GM12878 (cell line): ENCODE results near the gene CLEC16A. TPM values are rescaled to one million over a fixed set of nuclear protein-coding genes. Genes with fewer than 3 reads are reported as not detected.
A peak's percentile ranks its signal among the peaks of the same experiment; 100 is the strongest.

ENCODE experiments used
- ATAC-seq: fragments of 200-7000 bp; cut with Tn5 transposase; 3 replicates; pipeline ENCODE4 v1.9.1; 2020; ENCODE audit warnings: mild to moderate bottlenecking, moderate library complexity
- BruUV-seq: library from RNA; stranded (reverse); fragments of 400-500 nt; replicated peaks from 2 replicates; lab custom pipeline; 2021; lab: Mats Ljungman, UMichigan
- CTCF ChIA-PET: fragments of 300-600 bp; sonication (Branson Sonifier 250); formaldehyde crosslinking; extraction: SDS; loops from one replicate; lab custom pipeline; 2021; ENCODE audit warnings: inconsistent platforms; lab: Yijun Ruan, JAX
- POLR2A ChIA-PET: fragments of 350-600 bp; formaldehyde crosslinking; extraction: SDS; loops from one replicate; lab custom pipeline; 2021; ENCODE audit warnings: inconsistent platforms; lab: Charles Lee
- RAD21 ChIA-PET: fragments of 300-600 bp; sonication (Branson Sonifier 250); formaldehyde crosslinking; loops from one replicate; lab custom pipeline; 2023; ENCODE audit warnings: antibody characterized with exemption; ENCODE audit not compliant: unreplicated experiment; lab: Charles Lee
- SMC1A ChIA-PET: fragments of 300-600 bp; sonication (Branson Sonifier 250); formaldehyde crosslinking; loops from one replicate; lab custom pipeline; 2023; ENCODE audit not compliant: unreplicated experiment, uncharacterized antibody; lab: Charles Lee
- DNase-seq: peaks from one replicate; pipeline ENCODE4 v3.0.0-alpha.2; 2011; ENCODE audit warnings: low read depth, low spot score
- FAIRE-seq: peaks from 3 replicates; lab custom pipeline; 2011; peaks lifted over from hg19 to GRCh38; lab: Jason Lieb, UNC
- H2AFZ ChIP-seq: 2 replicates; pipeline ENCODE4 v1.6.0; 2011; ENCODE audit warnings: low read depth, low read length, control low read depth; ENCODE audit not compliant: control insufficient read depth
- H3K27ac ChIP-seq: 2 replicates; pipeline ENCODE4 v1.5.1; 2011; ENCODE audit warnings: control low read depth; ENCODE audit not compliant: control insufficient read depth, insufficient read depth
- H3K27me3 ChIP-seq, 2 experiments: replicated peaks in 1 of 2; 2 replicates each; pipeline versions ENCODE4 v1.6.0 to v1.6.1; 2011; ENCODE audit warnings: low read length in 1 of 2; ENCODE audit not compliant: control insufficient read depth in 2 of 2, insufficient read depth in 2 of 2
- H3K36me3 ChIP-seq, 2 experiments: 2 replicates each; pipeline ENCODE4 v1.5.1; 2011; ENCODE audit warnings: low read length in 1 of 2; ENCODE audit not compliant: control insufficient read depth in 2 of 2, insufficient read depth in 2 of 2
- H3K4me1 ChIP-seq: 2 replicates; pipeline ENCODE4 v1.6.1; 2011; ENCODE audit warnings: mild to moderate bottlenecking, low read length, moderate library complexity, mixed read lengths; ENCODE audit not compliant: control insufficient read depth, insufficient read depth
- H3K4me2 ChIP-seq: 2 replicates; pipeline ENCODE4 v1.6.0; 2011; ENCODE audit warnings: control low read depth; ENCODE audit not compliant: control insufficient read depth, insufficient read depth
- H3K4me3 ChIP-seq: fragments of 200-600 bp; sonication (generic); 2 replicates; pipeline ENCODE4 v1.5.1; 2016
- H3K79me2 ChIP-seq: 2 replicates; pipeline ENCODE4 v1.6.0; 2011; ENCODE audit warnings: low read length; ENCODE audit not compliant: control insufficient read depth, insufficient read depth
- H3K9ac ChIP-seq: 2 replicates; pipeline ENCODE4 v1.8.0; 2011; ENCODE audit warnings: low read length, control low read depth, mixed read lengths; ENCODE audit not compliant: control insufficient read depth, insufficient read depth
- H3K9me3 ChIP-seq: replicated peaks from 3 replicates; pipeline ENCODE4 v1.5.1; 2011; ENCODE audit warnings: mild to moderate bottlenecking, low read length; ENCODE audit not compliant: control insufficient read depth, insufficient read depth
- H4K20me1 ChIP-seq: 2 replicates; pipeline ENCODE4 v1.6.0; 2011; ENCODE audit not compliant: control insufficient read depth, insufficient read depth
- BCL11A ChIP-seq: IDR thresholded peaks from 2 replicates; pipeline ENCODE4 v1.6.1; 2011; ENCODE audit warnings: low read depth, low read length
- BHLHE40 ChIP-seq, 2 experiments: fragments of 450-650 bp in 1 of 2; IDR thresholded peaks; 2 replicates each; pipeline ENCODE4 v1.6.1; 2011 to 2017; ENCODE audit warnings: low read depth in 2 of 2, borderline replicate concordance in 1 of 2, improper control_type of control experiment in 1 of 2, low read length in 1 of 2, mild to moderate bottlenecking in 1 of 2
- BRCA1 ChIP-seq: IDR thresholded peaks from 2 replicates; pipeline ENCODE4 v1.6.1; 2011; ENCODE audit warnings: low read depth, low read length, improper control_type of control experiment
- CEBPB ChIP-seq, 2 experiments: fragments of 150-350 bp in 1 of 2; IDR thresholded peaks; 2 replicates each; pipeline ENCODE4 v1.6.1; 2012 to 2014; ENCODE audit warnings: low read depth in 2 of 2, low read length in 2 of 2, borderline replicate concordance in 1 of 2, inconsistent platforms in 1 of 2
- CTCF ChIP-seq, 3 experiments: IDR thresholded peaks in 2 of 3; conservative IDR thresholded peaks in 1 of 3; 2 replicates each; pipeline ENCODE4 v1.5.1; 2011; ENCODE audit warnings: low read depth in 3 of 3, low read length in 3 of 3, mild to moderate bottlenecking in 3 of 3, control low read depth in 2 of 3, moderate library complexity in 2 of 3, inconsistent platforms in 1 of 3, mixed read lengths in 1 of 3; ENCODE audit not compliant: control insufficient read depth in 2 of 3, insufficient read depth in 1 of 3; ENCODE audit errors: extremely low read depth in 1 of 3
- E2F4 ChIP-seq: IDR thresholded peaks from 2 replicates; pipeline ENCODE4 v1.6.1; 2012; ENCODE audit warnings: low read depth, low read length, improper control_type of control experiment
- JUND ChIP-seq: IDR thresholded peaks from 2 replicates; pipeline ENCODE4 v1.6.1; 2012; ENCODE audit warnings: low read depth, mild to moderate bottlenecking, low read length, improper control_type of control experiment, moderate library complexity
- PBX3 ChIP-seq: IDR thresholded peaks from 2 replicates; pipeline ENCODE4 v1.6.1; 2011; ENCODE audit warnings: mild to moderate bottlenecking, low read depth, low read length, moderate library complexity; ENCODE audit not compliant: insufficient replicate concordance
- POU2F2 ChIP-seq: IDR thresholded peaks from 3 replicates; pipeline ENCODE4 v1.6.1; 2011; ENCODE audit warnings: low read depth, mild to moderate bottlenecking, low read length, borderline replicate concordance
- SIN3A ChIP-seq: IDR thresholded peaks from 2 replicates; pipeline ENCODE4 v1.6.1; 2012; ENCODE audit warnings: low read depth, low read length, improper control_type of control experiment
- SMARCA5 ChIP-seq: fragments of 450-650 bp; IDR thresholded peaks from 2 replicates; pipeline ENCODE4 v1.6.1; 2017; ENCODE audit warnings: mild to moderate bottlenecking
- SREBF1 ChIP-seq: IDR thresholded peaks from 2 replicates; pipeline ENCODE4 v1.6.1; 2012; ENCODE audit warnings: mild to moderate bottlenecking, low read length
- WGBS: methylation state at CpG from one replicate; pipeline ENCODE4 v1.1.6; 2016; ENCODE audit warnings: low lambda C conversion rate; ENCODE audit not compliant: insufficient replicate concordance, insufficient coverage; ENCODE audit errors: missing lambda C conversion rate; 5-methylcytosine and 5-hydroxymethylcytosine counted together
- in situ Hi-C: fragments of 300-500 bp; cut with MboI; formaldehyde crosslinking; loops from 9 replicates; pipeline ENCODE4 v1.14.3; 2018; ENCODE audit warnings: mixed read lengths
- intact Hi-C: fragments of 100-400 bp; cut with micrococcal nuclease; formaldehyde crosslinking; loops from one replicate; pipeline ENCODE4 v1.14.2; 2022; ENCODE audit not compliant: unreplicated experiment
- polyA plus RNA-seq, 11 experiments: library from polyadenylated mRNA; depleted of rRNA in 4 of 11; unstranded in 6 of 11; stranded (reverse) in 5 of 11; fragments of >200 nt; fragmentation: Nextera tagmentation in 4 of 11; fragmentation: Illumina TruSeq in 1 of 11; extraction: Ambion mirVana in 4 of 11; extraction: Trizol in 1 of 11; gene quantifications; 1 replicate in 1 of 11; 2 replicates in 10 of 11; pipeline versions ENCODE4 v1.2.1 to v1.2.3, GENCODE V29; 2011 to 2016; ENCODE audit warnings: inconsistent platforms in 2 of 11, missing spikeins in 2 of 11, low read depth in 1 of 11
- total RNA-seq, 4 experiments: library from RNA; depleted of rRNA in 3 of 4; stranded (reverse); fragments of >200 nt in 3 of 4; fragmentation: Illumina TruSeq in 1 of 4; extraction: Trizol in 1 of 4; gene quantifications; 2 replicates each; pipeline versions ENCODE4 v1.2.1 to v1.2.3, GENCODE V29; 2013 to 2021

The CLEC16A gene
- total and polyA plus RNA-seq, 10 of the 15 experiments (the other 5 are each of a cell fraction or from before 2014, with no cell fraction given): 1.5 to 28.8 (median 19.2) TPM

- ChIA-PET RAD21 (interaction anchor here (0.8 to 1.5 kb wide), 6 partner anchors 18 to 310 kb away, joined by 3 to 5 read pairs (median 3); partner anchors contain the start of gene SOCS1), POLR2A (no interaction called here)
- H3K9ac ChIP-seq: no peak overlapping the region
- H3K79me2 ChIP-seq: peaks cover 2% of the 10 kb centered on the region
- WGBS: 71% methylated on average over 6 of the region's 6 CpGs
- peak overlapping the region; percentile 45 for H3K4me2 ChIP-seq
- peaks cover 10% of the 10 kb centered on the region in 2 experiments for H3K36me3 ChIP-seq
- no peak for TF ChIP-seq JUND
- TF ChIP-seq BRCA1: no peak
- TF ChIP-seq, all 136 proteins: peak for 0
- in situ Hi-C loops: no loop called here
- Histone ChIP-seq H3K27me3 (no peaks in the 10 kb centered on the region), H4K20me1 (no peaks in the 10 kb centered on the region), H3K9me3 (no peaks in the 10 kb centered on the region), H2AFZ (no peak overlapping the region), H3K4me1 (peaks cover 35% of the 10 kb centered on the region), H3K27ac (peak overlapping the region; percentile 40), H3K4me3 (no peak overlapping the region)
- FAIRE-seq: no peak
- DNase-seq: no peak
- ChIA-PET CTCF (interaction anchor here (1.0 to 1.1 kb wide), 4 partner anchors 25 to 367 kb away, joined by 3 read pairs; no protein-coding TSS in a partner anchor), SMC1A (interaction anchor here (0.7 to 1.4 kb wide), 5 partner anchors 37 to 194 kb away, joined by 3 read pairs; no protein-coding TSS in a partner anchor)
- intact Hi-C loops: loop anchor here (5.0 kb wide), 1 partner anchor 193 kb away; no protein-coding TSS in a partner anchor
- BruUV-seq: no TSS peak
- no peak for ATAC-seq
These were observed 44.5 kb downstream of the CLEC16A start for GRCh38 chr16:10988879-10989278.

GRCh38 chr16:10989559-10989958 is 45.2 kb downstream of the CLEC16A start:
- Histone ChIP-seq H3K9me3 (no peaks in the 10 kb centered on the region), H3K4me1 (peaks cover 35% of the 10 kb centered on the region), H3K27ac (no peak overlapping the region), H2AFZ (no peak overlapping the region), H3K27me3 (no peaks in the 10 kb centered on the region), H3K4me3 (no peak overlapping the region), H3K9ac (no peak overlapping the region), H3K36me3 (peaks cover 11 to 13% of the 10 kb centered on the region in 2 experiments), H3K79me2 (peaks cover 2% of the 10 kb centered on the region), H4K20me1 (no peaks in the 10 kb centered on the region), H3K4me2 (no peak overlapping the region)
- no peak for ATAC-seq
- SMC1A ChIA-PET: interaction anchor here (0.7 to 1.4 kb wide), 5 partner anchors 36 to 193 kb away, joined by 3 read pairs; no protein-coding TSS in a partner anchor
- POLR2A ChIA-PET: no interaction called here
- BruUV-seq: no TSS peak
- no peak for DNase-seq
- in situ Hi-C loops: no loop called here
- CTCF ChIA-PET: interaction anchor here (0.7 to 1.4 kb wide), 5 partner anchors 8 to 398 kb away, joined by 3 to 4 read pairs (median 3); no protein-coding TSS in a partner anchor
- RAD21 ChIA-PET: interaction anchor here (0.8 to 1.5 kb wide), 7 partner anchors 18 to 310 kb away, joined by 3 to 5 read pairs (median 3); partner anchors contain the start of gene SOCS1
- FAIRE-seq: no peak
- 88% methylated on average over 6 of the region's 6 CpGs for WGBS
- intact Hi-C loops: loop anchor here (5.0 kb wide), 1 partner anchor 193 kb away; no protein-coding TSS in a partner anchor
- TF ChIP-seq CEBPB (IDR thresholded peaks at IDR 0.05; ENCODE audit: borderline replicate concordance in 1 of 2, low read depth in 2 of 2, low read length in 2 of 2) (no peak), POU2F2 (no peak), PBX3 (no peak), SMARCA5 (no peak), CTCF (IDR thresholded peaks at IDR 0.05 in 2 of 3, conservative IDR thresholded peaks at IDR 0.05 in 1 of 3; ENCODE audit: control insufficient read depth in 2 of 3, extremely low read depth in 1 of 3, insufficient read depth in 1 of 3, low read depth in 3 of 3, low read length in 3 of 3) (no peak), SREBF1 (no peak), E2F4 (no peak), SIN3A (no peak), BHLHE40 (IDR thresholded peaks at IDR 0.05; ENCODE audit: borderline replicate concordance in 1 of 2, low read depth in 2 of 2, low read length in 1 of 2) (no peak), BCL11A (no peak), BRCA1 (no peak)
